GM11168 (cell line): ENCODE results near the gene CTNNAL1.
"Not testable (repeated sequence)": the region's sequence is repeated elsewhere in the genome, so short reads cannot be mapped to it uniquely, and the experiment has no call there.

Experiments
- in situ Hi-C: fragments of 300-500 bp; cut with MboI; formaldehyde crosslinking; loops from one replicate; pipeline ENCODE4 v1.12.0; 2022; ENCODE audit warnings: low sequenced_read_pairs; ENCODE audit not compliant: unreplicated experiment

The CTNNAL1 gene, protein sequence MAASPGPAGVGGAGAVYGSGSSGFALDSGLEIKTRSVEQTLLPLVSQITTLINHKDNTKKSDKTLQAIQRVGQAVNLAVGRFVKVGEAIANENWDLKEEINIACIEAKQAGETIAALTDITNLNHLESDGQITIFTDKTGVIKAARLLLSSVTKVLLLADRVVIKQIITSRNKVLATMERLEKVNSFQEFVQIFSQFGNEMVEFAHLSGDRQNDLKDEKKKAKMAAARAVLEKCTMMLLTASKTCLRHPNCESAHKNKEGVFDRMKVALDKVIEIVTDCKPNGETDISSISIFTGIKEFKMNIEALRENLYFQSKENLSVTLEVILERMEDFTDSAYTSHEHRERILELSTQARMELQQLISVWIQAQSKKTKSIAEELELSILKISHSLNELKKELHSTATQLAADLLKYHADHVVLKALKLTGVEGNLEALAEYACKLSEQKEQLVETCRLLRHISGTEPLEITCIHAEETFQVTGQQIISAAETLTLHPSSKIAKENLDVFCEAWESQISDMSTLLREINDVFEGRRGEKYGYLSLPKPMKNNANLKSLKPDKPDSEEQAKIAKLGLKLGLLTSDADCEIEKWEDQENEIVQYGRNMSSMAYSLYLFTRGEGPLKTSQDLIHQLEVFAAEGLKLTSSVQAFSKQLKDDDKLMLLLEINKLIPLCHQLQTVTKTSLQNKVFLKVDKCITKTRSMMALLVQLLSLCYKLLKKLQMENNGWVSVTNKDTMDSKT

DNA sequence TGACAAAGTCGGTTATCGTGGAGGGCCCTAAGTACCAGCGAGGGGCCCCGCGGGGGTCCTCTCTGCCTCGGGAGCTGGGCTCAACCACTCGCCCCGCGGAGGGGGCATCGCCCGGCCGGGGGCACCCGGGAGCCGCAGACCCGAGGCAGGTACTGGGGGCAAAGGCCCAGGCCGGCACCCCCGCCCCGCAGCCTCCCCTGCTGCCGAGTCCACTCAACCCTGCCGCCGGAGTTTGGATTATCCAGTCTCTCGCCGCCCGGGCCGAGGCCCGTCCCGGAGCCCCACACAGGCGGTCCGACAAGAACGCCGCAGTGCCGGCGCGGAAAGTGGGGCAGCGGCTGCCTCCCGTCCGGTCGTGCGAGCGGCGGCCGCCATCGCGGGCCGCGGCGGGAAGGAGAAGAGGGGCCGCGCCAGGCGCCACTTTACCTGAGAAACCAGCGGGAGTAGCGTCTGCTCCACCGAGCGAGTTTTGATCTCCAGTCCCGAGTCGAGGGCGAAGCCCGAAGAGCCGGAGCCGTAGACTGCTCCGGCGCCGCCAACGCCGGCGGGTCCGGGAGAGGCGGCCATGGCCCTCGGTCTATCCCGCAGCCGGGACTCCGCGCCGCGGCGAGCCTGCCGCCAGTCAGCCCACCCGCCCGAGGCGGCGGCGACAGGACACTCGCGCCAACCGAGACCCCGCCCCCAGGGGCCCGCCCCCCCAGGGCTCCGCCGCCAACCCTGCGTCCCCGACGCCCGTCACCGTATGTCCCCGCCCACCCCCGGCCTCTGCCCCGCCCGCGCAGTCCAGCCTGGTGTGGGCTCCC is at the start of gene CTNNAL1:
Gene CTNNAL1 (minus strand): TSS at position 624 of the 803 bp plus-strand sequence. CDS start 57 bp downstream, at position 567.
- in situ Hi-C loops: no loop called here

- in situ Hi-C loops: no loop called here
Observed at GRCh38 chr9:109062543-109062942, 49.2 kb upstream of the CTNNAL1 start.

DNA sequence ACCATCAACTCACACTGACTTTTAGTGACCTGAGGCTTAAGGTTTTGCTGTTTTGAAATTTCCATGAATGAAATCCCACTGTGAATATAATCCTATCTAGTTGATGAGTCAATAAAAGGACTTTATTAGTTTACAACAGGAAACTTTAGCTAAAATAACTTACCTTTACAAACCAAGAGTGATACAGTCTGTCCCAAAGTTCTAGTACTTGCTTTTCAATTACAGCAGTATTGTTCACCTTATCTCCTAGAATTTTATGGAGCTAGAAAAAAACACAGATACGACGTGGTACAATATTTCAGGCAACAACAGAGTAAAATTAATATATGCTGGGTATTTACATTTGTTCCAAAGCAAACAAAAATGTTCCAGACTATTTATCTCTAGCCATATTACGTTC is 46.9 kb upstream of the CTNNAL1 start:
- in situ Hi-C loops: no loop called here

DNA sequence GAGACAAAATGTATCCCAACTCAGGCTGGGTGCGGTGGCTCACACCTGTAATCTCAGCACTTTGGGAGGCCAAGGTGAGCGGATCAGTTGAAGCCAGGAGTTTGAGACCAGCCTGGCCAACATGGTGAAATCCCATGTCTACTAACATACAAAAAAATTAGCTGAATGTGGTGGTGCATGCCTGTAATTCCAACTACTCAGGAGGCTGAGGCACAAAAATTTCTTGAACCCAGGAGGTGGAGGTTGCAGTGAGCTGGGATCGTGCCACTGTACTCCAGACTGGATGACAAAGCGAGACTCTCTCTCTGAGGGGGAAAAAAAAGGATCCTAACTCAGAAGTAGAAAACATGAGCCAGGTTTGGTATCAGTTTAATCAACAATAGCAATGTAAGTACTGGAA is 39.8 kb upstream of the CTNNAL1 start:
- in situ Hi-C loops: not testable (repeated sequence)

DNA sequence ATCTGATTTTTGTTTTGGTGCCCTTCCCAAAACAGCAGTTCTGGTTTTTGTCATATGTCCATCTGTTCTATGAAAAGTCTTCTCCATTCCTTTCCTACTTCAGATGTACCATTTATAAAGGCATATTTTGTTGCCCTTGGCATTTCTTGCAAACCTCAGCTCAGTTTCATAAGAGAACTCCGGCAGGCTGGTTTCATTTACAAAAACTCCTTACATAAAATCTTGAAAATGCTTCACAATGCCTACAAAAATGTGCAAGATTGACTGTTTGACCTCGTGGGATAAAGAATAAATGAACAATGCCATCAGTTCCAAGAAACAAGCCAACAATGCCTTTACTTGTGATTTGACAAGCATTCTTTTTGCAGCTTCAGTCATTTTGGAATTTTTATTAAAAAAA is 39.1 kb upstream of the CTNNAL1 start:
- in situ Hi-C loops: no loop called here

DNA sequence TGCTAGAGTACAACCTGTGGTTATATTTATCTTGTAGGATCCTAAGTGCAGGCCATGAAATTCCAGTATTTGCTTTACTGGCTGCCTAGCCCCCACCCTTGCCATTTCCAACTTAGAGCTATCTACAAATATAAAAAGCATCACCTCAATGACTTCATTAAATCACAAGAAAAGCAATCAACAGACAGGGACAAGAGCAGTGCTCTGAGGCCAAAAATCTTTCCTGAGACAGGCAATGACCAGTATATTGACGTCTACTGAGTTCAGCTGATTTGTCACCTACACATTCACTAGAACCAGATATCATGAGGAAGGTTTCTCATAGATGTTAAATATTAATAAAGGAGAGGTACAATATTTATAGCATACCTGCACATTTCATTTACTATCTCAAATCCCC is 38.4 kb upstream of the CTNNAL1 start:
- in situ Hi-C loops: no loop called here

DNA sequence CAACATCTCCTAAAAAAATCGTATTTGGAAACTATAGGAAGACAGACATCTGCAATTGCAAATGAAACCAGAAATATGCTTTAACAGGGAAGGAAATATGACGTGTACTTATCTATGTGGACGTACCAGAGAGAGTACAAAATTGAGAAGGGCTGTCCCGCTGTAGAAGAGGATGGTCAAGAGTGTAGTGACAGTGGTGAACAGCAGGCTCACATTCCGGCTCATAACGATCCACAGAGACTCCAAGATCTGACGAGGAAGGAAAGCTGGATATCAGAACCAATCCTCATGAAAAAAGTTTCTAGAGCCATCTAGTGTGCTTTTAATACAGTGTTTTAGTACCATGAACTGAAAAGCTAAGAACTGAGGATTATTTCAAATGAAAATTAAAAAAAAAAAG is 37.1 kb upstream of the CTNNAL1 start:
- in situ Hi-C loops: no loop called here

DNA sequence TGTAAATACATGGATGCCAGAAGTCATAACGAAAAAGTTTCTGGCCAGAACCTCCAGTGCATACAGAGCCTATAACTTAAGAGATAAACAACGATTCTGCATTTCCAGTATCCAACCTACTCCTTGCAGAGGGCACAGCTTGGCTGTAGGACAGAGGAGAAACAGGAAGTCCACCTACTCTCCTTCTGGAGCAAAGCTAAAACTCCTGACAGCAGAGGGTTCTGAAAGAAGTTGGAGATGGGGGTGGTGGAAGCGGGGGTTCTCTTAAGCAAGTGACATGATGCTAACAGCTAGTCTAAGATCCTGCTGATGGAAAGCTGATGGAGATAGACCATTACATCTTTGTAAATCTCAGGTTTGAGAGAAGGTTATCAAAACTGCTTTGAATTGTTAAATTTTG is 35.5 kb upstream of the CTNNAL1 start:
- in situ Hi-C loops: no loop called here

GRCh38 chr9:109047259-109047658 is 34.0 kb upstream of the CTNNAL1 start:
- in situ Hi-C loops: no loop called here

DNA sequence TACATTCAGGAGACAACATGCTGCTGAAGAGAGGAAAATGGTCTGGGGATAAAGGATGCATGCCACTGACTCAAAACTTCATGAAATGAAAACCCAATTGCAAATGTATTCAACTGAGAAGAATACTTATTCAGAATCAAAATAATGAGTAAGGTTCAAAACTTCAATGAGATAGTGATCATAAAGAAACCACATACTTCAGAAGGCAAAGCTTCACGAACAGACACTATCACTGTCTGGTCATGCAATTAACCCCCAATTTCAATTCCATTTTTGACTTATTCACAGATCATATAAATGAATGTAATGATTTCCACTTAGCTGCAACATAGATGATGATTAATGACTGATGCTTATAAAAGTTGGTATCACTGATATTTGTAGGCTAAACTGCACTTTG is 33.0 kb upstream of the CTNNAL1 start:
- in situ Hi-C loops: no loop called here

DNA sequence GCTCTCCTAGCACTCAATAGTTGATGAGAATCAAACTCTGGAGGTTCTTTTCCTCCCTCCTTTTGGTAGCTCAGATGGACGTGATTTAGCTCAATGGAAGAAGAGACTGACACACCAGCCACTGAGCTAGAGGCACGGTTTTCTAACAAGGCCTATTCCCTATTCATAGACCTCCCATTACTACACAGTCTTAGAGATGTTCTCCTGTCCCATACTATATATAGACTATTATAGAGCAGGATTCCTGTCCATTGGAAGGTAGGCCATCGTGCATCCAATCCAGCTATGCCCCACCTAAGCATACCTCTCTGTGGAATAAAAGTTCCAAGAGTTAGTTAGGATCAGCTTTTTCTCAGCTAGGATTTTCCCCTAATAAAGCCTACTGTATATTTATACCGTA is 30.3 kb upstream of the CTNNAL1 start:
- in situ Hi-C loops: no loop called here

DNA sequence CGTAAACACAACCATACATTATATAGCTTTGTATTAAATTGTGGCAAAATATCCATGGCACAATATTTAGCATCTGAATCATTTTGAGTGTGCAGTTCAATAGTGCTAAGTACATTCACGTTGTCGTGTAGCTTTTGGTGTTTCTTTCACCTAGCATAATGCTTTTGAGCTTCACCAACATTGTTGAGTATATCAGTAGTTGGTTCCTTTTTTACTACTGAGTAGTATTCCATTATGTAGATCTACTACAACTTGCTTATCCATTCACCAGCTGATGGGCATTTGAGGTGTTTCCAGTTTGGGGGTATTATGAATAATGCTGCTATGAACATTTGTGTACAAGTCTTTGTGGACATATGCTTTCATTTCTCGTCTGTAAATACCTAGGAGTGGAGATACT is 27.3 kb upstream of the CTNNAL1 start:
- in situ Hi-C loops: no loop called here

GRCh38 chr9:109039539-109039938 is 26.2 kb upstream of the CTNNAL1 start:
- in situ Hi-C loops: no loop called here

- in situ Hi-C loops: no loop called here
Observed at GRCh38 chr9:109037946-109038715, 24.8 kb upstream of the CTNNAL1 start.

GRCh38 chr9:109036744-109037680 is 23.7 kb upstream of the CTNNAL1 start:
- in situ Hi-C loops: no loop called here

- in situ Hi-C loops: no loop called here
Observed at GRCh38 chr9:109035684-109036423, 22.6 kb upstream of the CTNNAL1 start.

DNA sequence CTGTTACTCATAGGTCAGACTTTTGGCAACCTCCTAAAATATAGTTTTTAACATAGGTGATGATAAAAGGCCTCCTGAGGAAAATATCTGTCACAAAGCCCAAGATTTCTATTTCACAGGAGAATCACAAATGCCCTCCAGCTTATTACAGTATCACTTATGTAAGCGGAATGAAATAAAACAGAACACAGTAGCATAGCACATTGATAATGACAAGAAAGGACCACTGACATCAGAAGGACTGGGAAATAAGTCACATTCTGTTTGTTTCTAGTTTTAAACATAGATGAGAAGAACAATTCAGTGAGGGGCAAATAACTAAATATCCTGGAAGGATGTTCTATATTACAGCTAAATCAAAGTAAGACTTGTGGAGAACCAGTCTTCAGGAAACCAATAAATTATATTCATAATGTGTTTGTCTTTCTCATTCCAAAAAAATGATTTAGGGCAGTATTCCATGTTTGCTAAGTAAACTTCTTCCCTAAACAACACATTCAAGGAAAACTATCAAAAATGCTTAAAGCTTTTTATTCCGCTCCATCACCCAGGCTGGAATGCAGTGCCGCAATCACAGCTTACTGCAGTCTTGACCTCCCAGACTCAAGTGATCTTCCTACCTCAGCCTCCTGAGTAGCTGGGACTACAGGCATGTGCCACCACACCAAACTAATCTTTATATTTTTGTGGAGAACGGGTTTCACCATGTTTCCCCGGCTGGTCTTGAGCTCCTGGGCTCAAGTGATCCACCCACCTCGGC is 20.8 kb upstream of the CTNNAL1 start:
- in situ Hi-C loops: no loop called here

DNA sequence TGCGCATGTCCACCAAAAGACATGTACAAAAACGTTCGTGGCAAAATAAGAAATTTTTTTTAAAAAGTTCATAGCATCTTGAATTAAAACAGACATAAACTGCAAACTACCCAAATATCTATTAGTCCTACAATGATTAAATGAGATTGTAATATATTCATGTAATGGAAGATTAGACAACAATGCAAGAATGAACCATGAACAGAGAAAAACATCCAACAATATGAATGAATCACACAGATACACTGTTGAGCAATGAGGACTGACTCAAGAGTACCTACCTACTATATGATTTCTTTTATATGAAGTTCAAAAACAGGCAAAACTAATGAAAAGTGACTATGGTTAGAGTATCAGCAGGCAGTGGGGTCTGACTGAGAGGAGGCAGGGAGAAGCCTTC is 17.9 kb upstream of the CTNNAL1 start:
- in situ Hi-C loops: no loop called here
